Right lobe of liver (tissue), 6 donors: ENCODE data around the gene APOBEC2. TPM values are rescaled to one million over a fixed set of nuclear protein-coding genes. Genes with fewer than 3 reads are reported as not detected.

Experiments used
- ATAC-seq, 4 donors: fragments of 200-7000 bp; cut with Tn5 transposase; one replicate each; pipeline ENCODE4 v1.9.1; 2020; ENCODE audit warnings: mild to moderate bottlenecking in 4 of 4, moderate library complexity in 4 of 4
- DNase-seq, 3 donors: peaks; one replicate each; pipeline ENCODE4 v3.0.0-alpha.2; 2020
- H3K27ac ChIP-seq, 3 donors: fragments of 200-600 bp; one replicate each; pipeline ENCODE4 v1.8.0; 2022
- H3K27me3 ChIP-seq, 2 donors: fragments of 200-600 bp; one replicate each; pipeline ENCODE4 v1.8.0; 2022
- H3K36me3 ChIP-seq, 4 donors: fragments of 200-600 bp; sonication (generic) in 1 of 4; one replicate each; pipeline versions ENCODE4 v1.5.1 to v1.8.0; 2017 to 2022; ENCODE audit warnings: control low read depth in 1 of 4
- H3K4me1 ChIP-seq, 4 donors: fragments of 200-600 bp; sonication (generic) in 1 of 4; one replicate each; pipeline versions ENCODE4 v1.5.1 to v1.8.0; 2017 to 2022; ENCODE audit warnings: control low read depth in 1 of 4
- H3K4me3 ChIP-seq, 3 donors: fragments of 200-600 bp; one replicate each; pipeline ENCODE4 v1.8.0; 2022
- H3K9me3 ChIP-seq, 4 donors: fragments of 200-600 bp; sonication (generic) in 1 of 4; one replicate each; pipeline versions ENCODE4 v1.5.1 to v1.8.0; 2017 to 2022; ENCODE audit warnings: control low read depth in 1 of 4
- POLR2A ChIP-seq: fragments of 450-650 bp; IDR thresholded peaks from one replicate; pipeline ENCODE4 v1.6.1; 2017; ENCODE audit warnings: antibody characterized with exemption, mild to moderate bottlenecking
- WGBS: methylation state at CpG from one replicate; pipeline ENCODE4 v1.1.6; 2018; ENCODE audit warnings: low coverage, low lambda C conversion rate; ENCODE audit not compliant: insufficient coverage; ENCODE audit errors: missing lambda C conversion rate; 5-methylcytosine and 5-hydroxymethylcytosine counted together
- intact Hi-C, 2 donors: fragments of 100-400 bp; cut with DNase I; formaldehyde crosslinking; loops; one replicate each; pipeline versions ENCODE4 v1.11.2 to v1.14.1; 2022
- total RNA-seq, 6 experiments: library from RNA; depleted of rRNA in 2 of 6; stranded (reverse); fragments of >200 nt in 2 of 6; fragmentation: NEBNext Ultra II Directional in 3 of 6; extraction: Animal tissue kit (Norgen Biotek cat#: 25700) in 3 of 6; gene quantifications; one replicate each; pipeline versions ENCODE4 v1.1.0 to v1.2.4, GENCODE V29; 2016 to 2023
- TF ChIP-seq, protein P1 (sequence below), 4 donors: fragments of 200-600 bp in 3 of 4; fragments of 450-650 bp in 1 of 4; IDR thresholded peaks; one replicate each; pipeline versions ENCODE4 v1.5.1 to v1.8.0; 2016 to 2022; ENCODE audit warnings: antibody characterized with exemption in 4 of 4, mild to moderate bottlenecking in 2 of 4
- donor health status: DM: no; HTN: yes; CAD: no.
- donor health status: DM: no; HTN: no; CAD: no.
- donor health status: DM: no; HTN: no; CAD: no.
- donor health status: DM: no; HTN: yes; CAD: no.
- donor health status: DM: no; HTN: yes; CAD: no.

APOBEC2 gene
- total RNA-seq, 6 experiments from 2014 or later, result not detected

DNA sequence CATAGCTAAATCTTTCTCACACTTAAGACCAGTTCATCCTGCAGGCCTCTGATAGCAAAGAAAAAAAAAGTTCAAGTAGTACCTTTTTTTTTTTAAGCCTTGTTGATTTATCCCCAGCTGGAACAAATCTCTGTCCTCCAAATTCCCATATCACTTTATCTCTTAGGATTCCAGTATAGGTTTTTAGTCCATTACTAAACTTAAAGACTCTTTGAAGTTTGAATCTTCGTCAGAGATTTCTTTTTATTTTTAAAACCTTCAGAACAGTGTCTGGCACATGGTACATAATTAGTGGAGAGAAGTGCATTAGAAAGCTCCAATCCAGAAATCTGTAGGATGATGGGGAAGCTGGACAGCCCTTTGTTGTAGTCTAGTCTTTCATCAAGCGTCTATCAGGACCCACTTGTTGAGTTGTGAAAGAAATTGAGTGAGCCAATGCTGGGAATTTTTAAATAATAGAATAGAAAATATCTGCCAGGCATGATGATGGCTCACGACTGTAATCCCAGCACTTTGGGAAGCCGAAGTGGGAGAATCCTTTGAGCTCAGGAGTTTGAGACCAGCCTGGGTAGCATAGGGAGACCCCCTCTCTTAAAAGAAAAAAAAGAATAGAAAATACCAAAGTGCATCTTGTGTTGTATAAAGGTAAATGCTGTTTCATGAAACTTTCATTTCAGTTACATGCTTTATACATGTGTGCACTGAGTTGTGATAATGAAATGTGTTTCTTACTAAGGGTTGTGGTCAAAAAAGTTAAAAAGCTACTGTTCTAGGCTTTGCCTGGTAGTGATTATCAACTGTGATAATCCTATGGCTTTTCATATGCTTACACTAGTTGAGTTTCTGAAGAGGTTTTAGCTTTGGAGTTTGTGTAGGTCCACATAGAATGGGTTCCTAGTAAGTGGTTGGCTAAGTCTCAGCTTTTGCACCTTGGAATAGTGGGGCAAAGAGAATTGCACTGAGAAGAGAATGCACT is 22.9 kb downstream of the APOBEC2 start:
- Histone ChIP-seq H3K4me3 (no peak overlapping the region), H3K36me3 (peaks cover 0 to 20% (median 2%) of the 10 kb centered on the region in 4 donors), H3K27ac (peak overlapping the region in 2 of 3 donors; percentile 95 to 99), H3K9me3 (no peaks in the 10 kb centered on the region), H3K4me1 (peaks cover 0 to 38% (median 9%) of the 10 kb centered on the region in 4 donors), H3K27me3 (no peaks in the 10 kb centered on the region)
- ATAC-seq (no peak), DNase-seq (no peak)
- 76% methylated on average over 4 of the region's 4 CpGs for WGBS
- intact Hi-C loops, result no loop called here
- TF ChIP-seq POLR2A, result no peak
- TF ChIP-seq, protein P1, sequence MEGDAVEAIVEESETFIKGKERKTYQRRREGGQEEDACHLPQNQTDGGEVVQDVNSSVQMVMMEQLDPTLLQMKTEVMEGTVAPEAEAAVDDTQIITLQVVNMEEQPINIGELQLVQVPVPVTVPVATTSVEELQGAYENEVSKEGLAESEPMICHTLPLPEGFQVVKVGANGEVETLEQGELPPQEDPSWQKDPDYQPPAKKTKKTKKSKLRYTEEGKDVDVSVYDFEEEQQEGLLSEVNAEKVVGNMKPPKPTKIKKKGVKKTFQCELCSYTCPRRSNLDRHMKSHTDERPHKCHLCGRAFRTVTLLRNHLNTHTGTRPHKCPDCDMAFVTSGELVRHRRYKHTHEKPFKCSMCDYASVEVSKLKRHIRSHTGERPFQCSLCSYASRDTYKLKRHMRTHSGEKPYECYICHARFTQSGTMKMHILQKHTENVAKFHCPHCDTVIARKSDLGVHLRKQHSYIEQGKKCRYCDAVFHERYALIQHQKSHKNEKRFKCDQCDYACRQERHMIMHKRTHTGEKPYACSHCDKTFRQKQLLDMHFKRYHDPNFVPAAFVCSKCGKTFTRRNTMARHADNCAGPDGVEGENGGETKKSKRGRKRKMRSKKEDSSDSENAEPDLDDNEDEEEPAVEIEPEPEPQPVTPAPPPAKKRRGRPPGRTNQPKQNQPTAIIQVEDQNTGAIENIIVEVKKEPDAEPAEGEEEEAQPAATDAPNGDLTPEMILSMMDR (IDR thresholded peaks at IDR 0.05), result no peak

DNA sequence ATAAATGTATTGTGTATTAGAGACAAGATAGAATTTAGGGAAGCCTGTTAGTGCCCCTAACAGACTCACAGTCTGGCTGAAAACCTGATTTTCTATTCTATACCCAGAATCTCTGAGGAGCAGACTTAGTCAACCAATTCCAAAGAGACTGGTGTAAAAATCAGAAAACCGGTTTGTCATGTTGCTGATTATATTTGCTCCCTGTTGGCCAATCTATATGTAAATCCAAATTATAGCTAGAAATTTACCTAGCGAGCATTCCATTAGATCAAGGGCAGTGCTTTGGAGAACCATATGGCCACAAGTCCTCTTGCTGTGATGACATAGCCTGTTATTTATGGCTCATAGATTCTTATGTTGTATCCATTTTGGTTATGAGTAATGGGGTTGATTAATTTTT is 24.5 kb downstream of the APOBEC2 start:
- peaks cover 0 to 22% (median 5%) of the 10 kb centered on the region in 4 donors for H3K36me3 ChIP-seq
- peaks cover 0 to 34% (median 9%) of the 10 kb centered on the region in 4 donors for H3K4me1 ChIP-seq
- H3K27me3 ChIP-seq, result no peaks in the 10 kb centered on the region
- DNase-seq, result no peak
- intact Hi-C loops, result no loop called here
- no peaks in the 10 kb centered on the region for H3K9me3 ChIP-seq
- TF ChIP-seq, protein P1 (IDR thresholded peaks at IDR 0.05), result no peak
- no peak for TF ChIP-seq POLR2A
- ATAC-seq, result no peak
- 93% methylated on average over 2 of the region's 2 CpGs for WGBS
- H3K27ac ChIP-seq, result no peak overlapping the region
- H3K4me3 ChIP-seq, result no peak overlapping the region

DNA sequence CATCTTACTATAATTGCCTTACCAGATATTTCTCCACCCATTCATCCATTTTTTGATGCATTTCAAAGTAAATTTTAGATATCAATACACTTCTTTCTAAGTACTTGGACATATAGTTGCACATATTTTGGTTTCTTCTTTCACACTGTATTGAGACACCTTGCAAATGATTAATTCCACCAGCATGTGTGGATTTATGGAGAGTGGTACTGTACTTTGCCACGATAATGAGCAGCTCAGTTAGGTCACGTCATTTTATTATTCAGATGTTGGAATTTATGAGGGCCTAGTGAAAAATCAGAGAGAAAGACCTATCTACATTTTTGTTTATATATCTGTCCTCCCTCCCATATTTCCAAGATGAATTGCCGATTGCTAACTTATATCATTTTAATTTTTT is 25.1 kb downstream of the APOBEC2 start:
- DNase-seq (no peak), ATAC-seq (no peak)
- TF ChIP-seq, protein P1 (IDR thresholded peaks at IDR 0.05), result no peak
- TF ChIP-seq POLR2A, result no peak
- peaks cover 0 to 34% (median 9%) of the 10 kb centered on the region in 4 donors for H3K4me1 ChIP-seq
- H3K9me3 ChIP-seq, result no peaks in the 10 kb centered on the region
- H3K27me3 ChIP-seq, result no peaks in the 10 kb centered on the region
- intact Hi-C loops, result no loop called here
- peaks cover 0 to 22% (median 6%) of the 10 kb centered on the region in 4 donors for H3K36me3 ChIP-seq
- H3K27ac ChIP-seq, result no peak overlapping the region
- 76% methylated on average over 3 of the region's 3 CpGs for WGBS
- H3K4me3 ChIP-seq, result no peak overlapping the region

DNA sequence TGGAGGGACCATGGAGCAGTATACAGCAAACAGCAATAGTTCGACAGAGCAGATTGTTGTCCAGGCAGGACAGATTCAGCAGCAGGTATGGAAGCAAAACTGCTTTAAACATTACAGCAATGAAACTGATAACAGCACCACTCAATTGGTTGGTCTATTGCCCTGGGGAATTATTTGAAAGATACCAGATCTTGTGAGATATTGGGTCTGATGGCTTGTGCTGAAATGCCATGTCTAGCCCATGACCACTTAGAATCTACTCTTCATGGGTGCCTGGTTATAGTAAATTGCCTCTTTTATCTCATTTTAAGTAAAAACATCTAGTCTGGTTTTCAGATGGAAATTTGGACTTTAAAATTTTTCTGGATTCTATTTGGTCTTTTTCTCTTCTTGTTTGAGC is 26.1 kb downstream of the APOBEC2 start:
- 100% methylated on average over 1 of the region's 1 CpG for WGBS

More for the DNA sequence above, 26.1 kb downstream of the APOBEC2 start:
- TF ChIP-seq, protein P1 (IDR thresholded peaks at IDR 0.05), result no peak
- TF ChIP-seq POLR2A, result no peak
- H3K9me3 ChIP-seq, result no peaks in the 10 kb centered on the region
- DNase-seq (no peak), ATAC-seq (no peak)
- H3K27me3 ChIP-seq, result no peaks in the 10 kb centered on the region
- H3K36me3 ChIP-seq, result peaks cover 1 to 24% (median 10%) of the 10 kb centered on the region in 4 donors
- intact Hi-C loops, result no loop called here
- H3K4me3 ChIP-seq, result no peak overlapping the region
- H3K27ac ChIP-seq, result no peak overlapping the region
- H3K4me1 ChIP-seq, result peaks cover 0 to 33% (median 8%) of the 10 kb centered on the region in 4 donors
